Neural progenitor cell (in vitro differentiated cells): Measurements from ENCODE around the gene GRIN2B. TPM values are rescaled to one million over a fixed set of nuclear protein-coding genes. Genes with fewer than 3 reads are reported as not detected.
A peak's percentile ranks its signal among the peaks of the same experiment; 100 is the strongest.

Experiments
- DNase-seq: peaks from one replicate; pipeline ENCODE4 v3.0.0-alpha.2; 2016; ENCODE audit warnings: low spot score
- H2AFZ ChIP-seq: fragments of 200-600 bp; sonication (generic); replicated peaks from 2 replicates; pipeline ENCODE4 v1.6.1; 2016; ENCODE audit warnings: antibody characterized with exemption
- H3F3A ChIP-seq: fragments of 200-600 bp; sonication (generic); 2 replicates; pipeline ENCODE4 v1.6.1; 2016; ENCODE audit warnings: antibody characterized with exemption, low read depth
- H3K27ac ChIP-seq: fragments of 200-600 bp; sonication (generic); 2 replicates; pipeline ENCODE4 v1.5.1; 2016; ENCODE audit warnings: mild to moderate bottlenecking
- H3K27me3 ChIP-seq: fragments of 200-600 bp; sonication (generic); 2 replicates; pipeline ENCODE4 v1.6.1; 2016; ENCODE audit warnings: mild to moderate bottlenecking, moderate library complexity
- H3K36me3 ChIP-seq: fragments of 200-600 bp; sonication (generic); 2 replicates; pipeline ENCODE4 v1.5.1; 2016
- H3K4me1 ChIP-seq: fragments of 200-600 bp; sonication (generic); 2 replicates; pipeline ENCODE4 v1.6.1; 2016; ENCODE audit warnings: mixed run types
- H3K4me2 ChIP-seq: fragments of 200-600 bp; sonication (generic); 2 replicates; pipeline ENCODE4 v1.6.1; 2016
- H3K4me3 ChIP-seq: fragments of 200-600 bp; sonication (generic); 2 replicates; pipeline ENCODE4 v1.5.1; 2016
- H3K79me2 ChIP-seq: fragments of 200-600 bp; sonication (generic); 2 replicates; pipeline ENCODE4 v1.6.1; 2016; ENCODE audit warnings: low read depth
- H3K9ac ChIP-seq: fragments of 200-600 bp; sonication (generic); 2 replicates; pipeline ENCODE4 v1.6.1; 2016
- H3K9me3 ChIP-seq: fragments of 200-600 bp; sonication (generic); 2 replicates; pipeline ENCODE4 v1.5.1; 2016; ENCODE audit warnings: low read depth
- H4K20me1 ChIP-seq: fragments of 200-600 bp; sonication (generic); 2 replicates; pipeline ENCODE4 v1.6.1; 2016; ENCODE audit warnings: low read depth
- H3K27ac Mint-ChIP-seq: 3 replicates; pipeline ENCODE4 v1.8.0; 2021; ENCODE audit warnings: mixed read lengths
- H3K27me3 Mint-ChIP-seq: 2 replicates; pipeline ENCODE4 v1.8.0; 2022; ENCODE audit warnings: low read depth, mild to moderate bottlenecking, inconsistent platforms, moderate library complexity, mixed read lengths; ENCODE audit not compliant: insufficient read depth
- H3K36me3 Mint-ChIP-seq: 3 replicates; pipeline ENCODE4 v1.8.0; 2021; ENCODE audit warnings: mixed read lengths
- H3K4me1 Mint-ChIP-seq: 3 replicates; pipeline ENCODE4 v1.8.0; 2021; ENCODE audit warnings: mixed read lengths
- H3K4me3 Mint-ChIP-seq: 3 replicates; pipeline ENCODE4 v1.8.0; 2021; ENCODE audit warnings: mild to moderate bottlenecking, moderate library complexity, mixed read lengths
- H3K9me3 Mint-ChIP-seq: 3 replicates; pipeline ENCODE4 v1.8.0; 2020; ENCODE audit warnings: mixed read lengths
- EZH2 ChIP-seq: fragments of 200-600 bp; sonication (generic); IDR thresholded peaks from 2 replicates; pipeline ENCODE4 v1.6.1; 2017; ENCODE audit warnings: antibody characterized with exemption, mild to moderate bottlenecking, moderate library complexity
- EZH2phosphoT487 ChIP-seq: fragments of 200-600 bp; sonication (generic); IDR thresholded peaks from 2 replicates; pipeline ENCODE4 v1.6.1; 2017; ENCODE audit warnings: antibody characterized with exemption
- total RNA-seq: library from RNA; depleted of rRNA; stranded (reverse); fragments of >200 nt; gene quantifications from 2 replicates; pipeline ENCODE4 v1.2.3, GENCODE V29; 2015; ENCODE audit warnings: low replicate concordance
- TF ChIP-seq, protein P1 (sequence below): fragments of 200-600 bp; sonication (generic); IDR thresholded peaks from 2 replicates; pipeline ENCODE4 v1.5.1; 2017; ENCODE audit warnings: antibody characterized with exemption, mild to moderate bottlenecking

The GRIN2B gene
- total RNA-seq, 1 donor from 2014 or later, result 0.52 TPM

DNA sequence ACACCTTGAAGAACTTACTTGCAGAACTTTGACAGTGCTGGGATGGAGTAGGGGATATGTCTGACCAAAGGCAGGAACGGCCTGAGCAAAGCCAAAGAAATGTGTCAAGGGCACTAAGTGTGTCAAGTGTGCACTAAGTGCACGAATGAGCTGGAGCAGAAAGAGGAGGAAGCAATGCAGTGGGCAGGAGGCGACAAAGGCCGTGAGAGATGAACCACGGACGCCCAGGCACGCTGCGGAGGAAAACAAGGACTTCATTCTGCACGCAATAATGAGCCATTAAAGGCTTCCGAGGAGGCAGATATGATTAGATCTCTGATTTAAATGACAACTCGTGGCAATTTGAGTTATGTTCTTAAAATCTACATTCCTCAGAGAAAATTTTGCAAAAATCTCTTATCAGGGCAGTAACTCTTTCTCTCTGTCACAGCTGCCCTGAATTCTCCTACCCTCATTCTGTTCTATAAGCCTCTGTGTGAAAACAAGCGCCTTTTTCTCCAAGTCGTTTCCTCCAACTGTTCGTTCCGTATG is 25.3 kb downstream of the GRIN2B start:
- Histone ChIP-seq H3K79me2 (no peaks in the 10 kb centered on the region), H2AFZ (no peak overlapping the region), H3K4me2 (no peak overlapping the region), H3K27me3 (no peaks in the 10 kb centered on the region), H3F3A (no peaks in the 10 kb centered on the region), H3K27ac (no peak overlapping the region), H3K4me1 (peaks cover 13% of the 10 kb centered on the region), H4K20me1 (no peaks in the 10 kb centered on the region), H3K9ac (no peak overlapping the region), H3K36me3 (no peaks in the 10 kb centered on the region), H3K9me3 (no peaks in the 10 kb centered on the region), H3K4me3 (no peak overlapping the region)
- TF ChIP-seq EZH2 (no peak), EZH2phosphoT487 (no peak)
- TF ChIP-seq, protein P1, sequence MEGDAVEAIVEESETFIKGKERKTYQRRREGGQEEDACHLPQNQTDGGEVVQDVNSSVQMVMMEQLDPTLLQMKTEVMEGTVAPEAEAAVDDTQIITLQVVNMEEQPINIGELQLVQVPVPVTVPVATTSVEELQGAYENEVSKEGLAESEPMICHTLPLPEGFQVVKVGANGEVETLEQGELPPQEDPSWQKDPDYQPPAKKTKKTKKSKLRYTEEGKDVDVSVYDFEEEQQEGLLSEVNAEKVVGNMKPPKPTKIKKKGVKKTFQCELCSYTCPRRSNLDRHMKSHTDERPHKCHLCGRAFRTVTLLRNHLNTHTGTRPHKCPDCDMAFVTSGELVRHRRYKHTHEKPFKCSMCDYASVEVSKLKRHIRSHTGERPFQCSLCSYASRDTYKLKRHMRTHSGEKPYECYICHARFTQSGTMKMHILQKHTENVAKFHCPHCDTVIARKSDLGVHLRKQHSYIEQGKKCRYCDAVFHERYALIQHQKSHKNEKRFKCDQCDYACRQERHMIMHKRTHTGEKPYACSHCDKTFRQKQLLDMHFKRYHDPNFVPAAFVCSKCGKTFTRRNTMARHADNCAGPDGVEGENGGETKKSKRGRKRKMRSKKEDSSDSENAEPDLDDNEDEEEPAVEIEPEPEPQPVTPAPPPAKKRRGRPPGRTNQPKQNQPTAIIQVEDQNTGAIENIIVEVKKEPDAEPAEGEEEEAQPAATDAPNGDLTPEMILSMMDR, result no peak
- Mint-ChIP-seq H3K9me3 (peaks cover 3% of the 10 kb centered on the region), H3K4me3 (no peak overlapping the region), H3K36me3 (no peaks in the 10 kb centered on the region), H3K4me1 (peaks cover 14% of the 10 kb centered on the region), H3K27me3 (peaks cover 4% of the 10 kb centered on the region), H3K27ac (peak overlapping the region; percentile 15)
- DNase-seq, result no peak

DNA sequence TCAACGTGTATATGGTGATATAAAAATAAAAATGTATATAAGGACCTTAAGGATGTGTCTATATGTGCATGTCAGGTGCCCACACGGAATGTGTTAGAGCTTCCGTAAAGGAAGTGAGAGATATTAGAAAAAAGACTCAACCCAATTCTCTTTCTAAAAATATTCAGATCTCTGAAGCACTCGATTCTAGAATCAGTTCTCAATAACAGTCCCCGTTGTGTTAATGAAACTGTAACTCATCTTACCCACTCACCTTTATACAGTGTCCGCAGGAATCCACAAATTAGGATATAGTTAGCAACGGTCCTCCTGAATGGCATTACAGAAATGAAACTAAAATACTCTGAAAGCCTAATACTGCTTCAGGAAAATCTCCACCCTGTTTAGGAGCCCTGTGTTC is 29.3 kb downstream of the GRIN2B start:
- no peaks in the 10 kb centered on the region for H3K36me3 Mint-ChIP-seq
- Histone ChIP-seq H2AFZ (no peak overlapping the region), H3K9me3 (no peaks in the 10 kb centered on the region), H3K4me3 (no peak overlapping the region), H4K20me1 (no peaks in the 10 kb centered on the region), H3F3A (no peaks in the 10 kb centered on the region), H3K27me3 (no peaks in the 10 kb centered on the region), H3K9ac (no peak overlapping the region), H3K36me3 (no peaks in the 10 kb centered on the region), H3K4me1 (peaks cover 12% of the 10 kb centered on the region), H3K4me2 (no peak overlapping the region), H3K27ac (no peak overlapping the region), H3K79me2 (no peaks in the 10 kb centered on the region)
- peaks cover 13% of the 10 kb centered on the region for H3K4me1 Mint-ChIP-seq
- peaks cover 3% of the 10 kb centered on the region for H3K9me3 Mint-ChIP-seq
- TF ChIP-seq EZH2 (no peak), EZH2phosphoT487 (no peak)
- TF ChIP-seq, protein P1, result no peak
- no peak for DNase-seq
- no peak overlapping the region for H3K27ac Mint-ChIP-seq
- no peak overlapping the region for H3K4me3 Mint-ChIP-seq
- peaks cover 3% of the 10 kb centered on the region for H3K27me3 Mint-ChIP-seq

DNA sequence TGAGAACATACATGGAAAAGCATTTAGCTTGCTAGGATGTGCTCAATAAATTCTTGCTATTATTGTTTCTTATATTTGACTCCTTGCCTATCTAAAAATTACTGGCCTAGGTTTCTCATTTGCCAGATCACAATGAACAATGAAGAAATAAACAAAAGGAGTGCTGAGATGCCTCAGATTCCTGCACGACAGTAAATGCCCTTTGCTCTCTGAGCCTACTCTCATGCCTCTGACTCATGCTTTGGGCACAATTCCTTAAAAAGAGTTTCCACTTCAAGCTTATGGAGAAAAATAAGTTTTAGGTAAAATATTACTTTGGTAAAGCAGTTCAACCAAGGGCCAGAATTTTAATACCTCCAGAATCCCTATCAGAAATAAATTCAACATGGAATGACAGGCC is 30.9 kb downstream of the GRIN2B start:
- Histone ChIP-seq H3K27ac (no peak overlapping the region), H3K36me3 (no peaks in the 10 kb centered on the region), H3K4me3 (no peak overlapping the region), H2AFZ (no peak overlapping the region), H3F3A (no peaks in the 10 kb centered on the region), H4K20me1 (no peaks in the 10 kb centered on the region), H3K4me1 (peaks cover 12% of the 10 kb centered on the region), H3K4me2 (no peak overlapping the region), H3K79me2 (no peaks in the 10 kb centered on the region), H3K27me3 (no peaks in the 10 kb centered on the region), H3K9me3 (no peaks in the 10 kb centered on the region), H3K9ac (no peak overlapping the region)
- H3K27me3 Mint-ChIP-seq, result peaks cover 3% of the 10 kb centered on the region
- DNase-seq, result peak; percentile 53
- H3K9me3 Mint-ChIP-seq, result no peaks in the 10 kb centered on the region
- peaks cover 19% of the 10 kb centered on the region for H3K4me1 Mint-ChIP-seq
- H3K36me3 Mint-ChIP-seq, result no peaks in the 10 kb centered on the region
- H3K27ac Mint-ChIP-seq, result no peak overlapping the region
- TF ChIP-seq EZH2 (no peak), EZH2phosphoT487 (no peak)
- TF ChIP-seq, protein P1, result no peak
- no peak overlapping the region for H3K4me3 Mint-ChIP-seq
